ENCODE measurements around the gene YIPF3. TPM values are rescaled to one million over a fixed set of nuclear protein-coding genes. Genes with fewer than 3 reads are reported as not detected.
A peak's percentile ranks its signal among the peaks of the same experiment; 100 is the strongest.

Gene YIPF3
- polyA plus RNA-seq, 1 experiment = 355 TPM

DNA sequence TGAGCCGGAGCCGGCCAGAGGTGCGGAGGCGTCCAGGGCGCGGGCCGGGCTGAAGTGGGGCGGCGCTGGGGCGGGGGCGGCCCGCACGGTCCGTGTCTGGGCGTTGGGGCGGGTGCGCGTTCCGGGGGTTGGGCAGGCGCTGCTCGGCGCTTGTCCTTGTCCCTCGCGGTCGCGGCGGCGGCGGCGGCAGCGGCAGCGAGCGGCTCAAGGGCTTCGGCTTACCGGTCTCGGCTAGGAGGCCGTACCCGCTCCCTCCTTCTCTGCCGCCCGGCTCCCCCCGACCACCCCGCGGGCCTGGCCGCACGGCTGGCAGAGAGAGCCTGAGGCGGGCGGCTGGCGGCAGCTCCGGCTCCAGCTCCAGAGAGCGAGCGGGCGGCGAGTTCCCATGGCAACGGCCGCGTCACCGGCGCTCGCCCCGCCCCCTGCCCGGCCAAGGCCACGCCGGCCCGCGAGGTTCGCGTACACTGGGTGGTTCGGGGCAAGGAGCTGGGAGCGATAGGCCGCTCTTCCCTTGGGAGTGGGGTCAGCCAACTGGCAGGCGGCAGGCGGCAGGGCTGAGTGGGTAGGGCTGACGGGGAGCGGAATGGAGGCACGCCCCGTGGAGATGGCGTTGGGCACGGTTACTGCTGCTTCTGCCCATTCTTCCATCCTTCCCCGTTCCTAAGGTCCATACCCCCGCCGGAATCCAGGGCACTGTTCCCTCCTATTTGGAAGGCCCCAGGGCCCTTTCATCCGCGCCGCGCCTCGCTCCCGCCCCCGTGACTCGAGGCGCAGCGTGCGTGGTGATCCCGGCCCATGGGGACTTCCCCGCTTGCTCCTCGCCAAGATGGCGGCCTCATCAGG lies 6.5 kb downstream of the YIPF3 start, which contains the start of gene LRRC73:
TSS of gene LRRC73 (minus strand) at position 363 of the 843 bp plus-strand sequence. CDS start 561 bp downstream, outside the sequence.
- POLR2A ChIA-PET = interaction anchor here (0.6 kb wide), 1 partner anchor 505 kb away, joined by 5 read pairs; no protein-coding TSS in a partner anchor
- Histone ChIP-seq H3K27me3 (ENCODE audit: control insufficient read depth, insufficient read depth, low read length) (no peaks in the 10 kb centered on the region), H3K4me3 (ENCODE audit: low read depth, low read length) (peak within 1 kb of the TSS; percentile 61), H3K36me3 (ENCODE audit: control insufficient read depth, insufficient read depth, low read length) (peaks cover 34% of the 10 kb centered on the region)
- CTCF ChIA-PET = interaction anchor here (0.6 to 12.0 kb wide), 5 partner anchors 17 to 247 kb away, joined by 3 to 136 read pairs (median 8); partner anchors contain the start of gene DLK2
- TF ChIP-seq, protein P1, sequence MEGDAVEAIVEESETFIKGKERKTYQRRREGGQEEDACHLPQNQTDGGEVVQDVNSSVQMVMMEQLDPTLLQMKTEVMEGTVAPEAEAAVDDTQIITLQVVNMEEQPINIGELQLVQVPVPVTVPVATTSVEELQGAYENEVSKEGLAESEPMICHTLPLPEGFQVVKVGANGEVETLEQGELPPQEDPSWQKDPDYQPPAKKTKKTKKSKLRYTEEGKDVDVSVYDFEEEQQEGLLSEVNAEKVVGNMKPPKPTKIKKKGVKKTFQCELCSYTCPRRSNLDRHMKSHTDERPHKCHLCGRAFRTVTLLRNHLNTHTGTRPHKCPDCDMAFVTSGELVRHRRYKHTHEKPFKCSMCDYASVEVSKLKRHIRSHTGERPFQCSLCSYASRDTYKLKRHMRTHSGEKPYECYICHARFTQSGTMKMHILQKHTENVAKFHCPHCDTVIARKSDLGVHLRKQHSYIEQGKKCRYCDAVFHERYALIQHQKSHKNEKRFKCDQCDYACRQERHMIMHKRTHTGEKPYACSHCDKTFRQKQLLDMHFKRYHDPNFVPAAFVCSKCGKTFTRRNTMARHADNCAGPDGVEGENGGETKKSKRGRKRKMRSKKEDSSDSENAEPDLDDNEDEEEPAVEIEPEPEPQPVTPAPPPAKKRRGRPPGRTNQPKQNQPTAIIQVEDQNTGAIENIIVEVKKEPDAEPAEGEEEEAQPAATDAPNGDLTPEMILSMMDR (IDR thresholded peaks at IDR 0.05; ENCODE audit: insufficient read depth, low read depth, low read length) = no peak
- no peak for DNase-seq (ENCODE audit: low read depth)

DNA sequence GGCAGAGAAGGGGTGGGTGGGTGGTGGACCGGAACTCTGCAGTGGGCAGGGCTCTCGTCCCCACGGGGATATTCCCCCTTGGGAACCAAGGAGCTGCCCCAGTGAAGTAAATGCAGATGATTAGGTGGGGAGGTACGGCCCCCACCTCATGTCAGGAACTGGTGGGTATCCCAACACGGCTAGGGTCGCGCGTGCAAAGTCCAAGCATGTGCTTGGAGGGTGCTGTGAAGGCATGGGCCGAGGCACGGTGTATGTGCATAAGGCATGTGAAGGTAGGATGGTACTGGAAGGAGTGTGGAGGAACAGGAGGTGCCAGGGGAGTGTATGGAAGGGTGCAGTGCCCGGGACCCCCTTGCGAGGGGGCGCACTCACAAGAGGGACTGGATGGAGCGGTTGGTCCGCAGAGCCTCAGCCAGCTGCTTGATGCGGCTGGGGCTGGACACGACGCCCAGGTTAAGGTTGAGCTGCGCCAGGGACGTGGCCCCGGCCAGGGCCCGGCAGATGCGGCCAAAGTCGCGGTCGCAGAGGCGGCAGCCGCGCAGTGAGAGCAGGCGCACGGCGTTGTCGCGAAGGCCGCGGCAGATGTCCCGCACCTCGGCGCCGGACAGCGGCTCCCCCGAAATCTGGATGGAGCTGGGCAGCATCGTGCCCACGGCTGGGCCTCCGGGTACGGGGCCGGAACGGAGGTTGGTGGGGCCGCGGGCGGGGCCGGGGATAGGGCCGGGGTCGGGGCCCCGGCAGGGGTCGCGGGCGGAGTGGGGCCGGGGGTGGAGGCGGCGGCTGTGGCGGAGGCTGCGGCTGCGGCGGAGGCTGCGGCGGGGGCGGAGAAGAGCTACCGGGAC lies 7.4 kb downstream of the YIPF3 start:
- peaks cover 33% of the 10 kb centered on the region for H3K36me3 ChIP-seq (ENCODE audit: control insufficient read depth, insufficient read depth, low read length)
- POLR2A ChIA-PET = interaction anchor here (0.6 kb wide), 1 partner anchor 505 kb away, joined by 5 read pairs; no protein-coding TSS in a partner anchor
- no peaks in the 10 kb centered on the region for H3K27me3 ChIP-seq (ENCODE audit: control insufficient read depth, insufficient read depth, low read length)

DNA sequence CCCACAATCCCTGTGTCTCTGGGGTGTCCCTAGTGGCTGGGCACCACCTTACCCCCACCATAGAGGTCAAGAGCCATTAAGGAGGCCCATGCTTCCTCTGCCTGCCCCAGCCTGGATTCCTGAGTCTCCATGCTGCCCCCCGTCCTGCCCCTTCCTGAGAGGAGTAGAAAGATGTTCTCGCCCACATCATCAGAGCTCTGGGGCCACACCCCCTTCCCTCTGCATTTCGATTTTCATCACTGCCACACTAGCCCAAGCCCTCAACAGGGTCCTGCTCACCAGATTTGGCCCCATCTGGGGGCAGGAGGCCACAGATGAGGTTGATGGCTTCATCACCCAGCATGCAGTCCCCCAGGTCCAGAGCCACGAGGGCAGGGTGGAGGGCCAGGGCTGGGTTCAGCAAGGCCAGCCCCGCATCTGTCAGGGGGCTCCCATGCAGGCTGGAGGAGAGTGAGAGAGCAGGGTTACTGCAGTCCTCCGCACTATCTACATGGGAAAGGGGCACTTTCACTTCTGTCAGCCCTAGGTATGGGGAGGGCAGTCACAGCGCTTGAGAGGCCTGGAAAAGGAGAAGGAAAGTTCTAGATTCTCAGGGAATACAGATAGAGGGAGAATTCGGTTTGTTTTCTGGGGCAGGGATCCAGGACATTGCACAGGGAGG lies 8.1 kb downstream of the YIPF3 start:
- H3K36me3 ChIP-seq (ENCODE audit: control insufficient read depth, insufficient read depth, low read length) = peaks cover 32% of the 10 kb centered on the region
- DNase-seq (ENCODE audit: low read depth) = no peak
- ChIA-PET CTCF (interaction anchor here (1.6 to 12.0 kb wide), 9 partner anchors 8 to 246 kb away, joined by 4 to 136 read pairs (median 11); partner anchors contain the start of genes DLK2, POLR1C and YIPF3), POLR2A (interaction anchor here (0.6 kb wide), 1 partner anchor 66 kb away, joined by 3 read pairs; no protein-coding TSS in a partner anchor)
- TF ChIP-seq, protein P1 (IDR thresholded peaks at IDR 0.05; ENCODE audit: insufficient read depth, low read depth, low read length) = no peak
- no peak overlapping the region for H3K4me3 ChIP-seq (ENCODE audit: low read depth, low read length)
- H3K27me3 ChIP-seq (ENCODE audit: control insufficient read depth, insufficient read depth, low read length) = no peaks in the 10 kb centered on the region

More for the DNA sequence above, 7.4 kb downstream of the YIPF3 start:
- CTCF ChIA-PET = interaction anchor here (0.6 to 12.0 kb wide), 8 partner anchors 10 to 247 kb away, joined by 3 to 136 read pairs (median 12); partner anchors contain the start of gene DLK2
- DNase-seq (ENCODE audit: low read depth) = no peak
- TF ChIP-seq, protein P1 (IDR thresholded peaks at IDR 0.05; ENCODE audit: insufficient read depth, low read depth, low read length) = 0 out of 2 replicates have a peak, but pooled peaks have one; percentile 4
- H3K4me3 ChIP-seq (ENCODE audit: low read depth, low read length) = peak overlapping the region; percentile 61

- Histone ChIP-seq H3K36me3 (ENCODE audit: control insufficient read depth, insufficient read depth, low read length) (peaks cover 31% of the 10 kb centered on the region), H3K4me3 (ENCODE audit: low read depth, low read length) (no peak overlapping the region), H3K27me3 (ENCODE audit: control insufficient read depth, insufficient read depth, low read length) (no peaks in the 10 kb centered on the region)
- ChIA-PET POLR2A (interaction anchor here (0.6 to 0.7 kb wide), 2 partner anchors 10 to 30 kb away, joined by 4 to 13 read pairs; partner anchors contain the start of gene TJAP1), CTCF (interaction anchor here (0.5 to 12.0 kb wide), 42 partner anchors 9 to 509 kb away, joined by 3 to 136 read pairs (median 5); partner anchors contain the start of genes DLK2, DNPH1, POLR1C and TJAP1)
- DNase-seq (ENCODE audit: low read depth) = no peak
- TF ChIP-seq, protein P1 (IDR thresholded peaks at IDR 0.05; ENCODE audit: insufficient read depth, low read depth, low read length) = peak; percentile 95
Observed at GRCh38 chr6:43506667-43507471, 9.9 kb downstream of the YIPF3 start.

Measured in BJ (cell line).